Measurements from ENCODE around the gene PPP6R2.

DNA sequence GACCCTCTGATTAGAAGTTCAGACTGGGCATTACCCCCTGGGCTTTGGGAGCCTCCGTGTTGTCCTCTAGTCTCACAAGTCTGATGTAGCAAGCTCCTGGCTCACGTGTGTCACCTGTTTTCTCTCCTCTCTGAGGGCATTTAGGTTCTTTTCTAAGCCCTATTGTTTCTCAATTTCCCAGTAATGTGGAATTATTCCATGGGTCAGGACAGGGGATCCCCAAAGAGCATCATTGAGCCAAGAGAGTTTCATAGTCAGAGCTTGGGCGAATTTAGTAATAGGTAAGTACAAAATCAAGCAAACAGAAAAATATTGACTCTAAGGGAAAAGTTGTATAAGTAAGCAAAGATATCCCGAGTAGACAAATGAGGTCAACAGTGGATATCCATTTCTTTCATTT lies 57.3 kb downstream of the PPP6R2 start:
- TF ChIP-seq REST (IDR thresholded peaks at IDR 0.05) = no peak
- TF ChIP-seq, protein P1, sequence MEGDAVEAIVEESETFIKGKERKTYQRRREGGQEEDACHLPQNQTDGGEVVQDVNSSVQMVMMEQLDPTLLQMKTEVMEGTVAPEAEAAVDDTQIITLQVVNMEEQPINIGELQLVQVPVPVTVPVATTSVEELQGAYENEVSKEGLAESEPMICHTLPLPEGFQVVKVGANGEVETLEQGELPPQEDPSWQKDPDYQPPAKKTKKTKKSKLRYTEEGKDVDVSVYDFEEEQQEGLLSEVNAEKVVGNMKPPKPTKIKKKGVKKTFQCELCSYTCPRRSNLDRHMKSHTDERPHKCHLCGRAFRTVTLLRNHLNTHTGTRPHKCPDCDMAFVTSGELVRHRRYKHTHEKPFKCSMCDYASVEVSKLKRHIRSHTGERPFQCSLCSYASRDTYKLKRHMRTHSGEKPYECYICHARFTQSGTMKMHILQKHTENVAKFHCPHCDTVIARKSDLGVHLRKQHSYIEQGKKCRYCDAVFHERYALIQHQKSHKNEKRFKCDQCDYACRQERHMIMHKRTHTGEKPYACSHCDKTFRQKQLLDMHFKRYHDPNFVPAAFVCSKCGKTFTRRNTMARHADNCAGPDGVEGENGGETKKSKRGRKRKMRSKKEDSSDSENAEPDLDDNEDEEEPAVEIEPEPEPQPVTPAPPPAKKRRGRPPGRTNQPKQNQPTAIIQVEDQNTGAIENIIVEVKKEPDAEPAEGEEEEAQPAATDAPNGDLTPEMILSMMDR (IDR thresholded peaks at IDR 0.05) = no peak
- no peak for TF ChIP-seq EP300 (IDR thresholded peaks at IDR 0.05)
- TF ChIP-seq KDM1A (IDR thresholded peaks at IDR 0.05; ENCODE audit: low read depth) = no peak
- TF ChIP-seq RFX5 (IDR thresholded peaks at IDR 0.05) = no peak
- no peak for TF ChIP-seq SMC3 (IDR thresholded peaks at IDR 0.05)
- TF ChIP-seq JUNB (IDR thresholded peaks at IDR 0.05) = no peak
- TF ChIP-seq, protein P2, sequence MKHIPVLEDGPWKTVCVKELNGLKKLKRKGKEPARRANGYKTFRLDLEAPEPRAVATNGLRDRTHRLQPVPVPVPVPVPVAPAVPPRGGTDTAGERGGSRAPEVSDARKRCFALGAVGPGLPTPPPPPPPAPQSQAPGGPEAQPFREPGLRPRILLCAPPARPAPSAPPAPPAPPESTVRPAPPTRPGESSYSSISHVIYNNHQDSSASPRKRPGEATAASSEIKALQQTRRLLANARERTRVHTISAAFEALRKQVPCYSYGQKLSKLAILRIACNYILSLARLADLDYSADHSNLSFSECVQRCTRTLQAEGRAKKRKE (CRISPR knock-in tag; IDR thresholded peaks at IDR 0.05; ENCODE audit: low read depth) = no peak

All from A549 (cell line).